B cell (primary cell): ENCODE results near the gene DCDC1. TPM values are rescaled to one million over a fixed set of nuclear protein-coding genes. Genes with fewer than 3 reads are reported as not detected.

Experiments
- ATAC-seq: fragments of 200-7000 bp; cut with Tn5 transposase; one replicate; pipeline ENCODE4 v1.10.0; 2021; ENCODE audit warnings: low read depth, mild to moderate bottlenecking, moderate number of reproducible peaks, moderate library complexity
- CTCF ChIA-PET: fragments of 350-600 bp; sonication (Branson Sonifier 250); formaldehyde crosslinking; loops from one replicate; lab custom pipeline; 2021; ENCODE audit warnings: antibody characterized with exemption, inconsistent platforms; lab: Charles Lee
- POLR2A ChIA-PET: fragments of 350-600 bp; sonication (Branson Sonifier 250); formaldehyde crosslinking; loops from one replicate; lab custom pipeline; 2021; ENCODE audit warnings: antibody characterized with exemption; lab: Charles Lee
- DNase-seq: peaks from one replicate; pipeline ENCODE4 v3.0.0; 2013
- H2AFZ ChIP-seq: 2 replicates; pipeline ENCODE4 v1.6.1; 2012; ENCODE audit warnings: mild to moderate bottlenecking, low read depth, low read length; ENCODE audit not compliant: insufficient read depth, poor library complexity, severe bottlenecking
- H3K27ac ChIP-seq, 2 donors: 1 replicate in 1 of 2; 2 replicates in 1 of 2; pipeline ENCODE4 v1.5.1; 2012 to 2013; ENCODE audit warnings: low read length in 2 of 2, mild to moderate bottlenecking in 2 of 2, moderate library complexity in 1 of 2
- H3K27me3 ChIP-seq, 4 experiments: fragments of 200-600 bp in 1 of 4; sonication (generic) in 1 of 4; replicated peaks in 1 of 4; 1 replicate in 2 of 4; 2 replicates in 2 of 4; pipeline versions ENCODE4 v1.6.1 to v1.7.0; 2013 to 2016; ENCODE audit warnings: low read length in 3 of 4, mild to moderate bottlenecking in 2 of 4, mixed read lengths in 1 of 4, moderate library complexity in 1 of 4; ENCODE audit not compliant: insufficient read depth in 4 of 4, control insufficient read depth in 3 of 4; ENCODE audit errors: control extremely low read depth in 1 of 4
- H3K36me3 ChIP-seq, 2 experiments: replicated peaks in 1 of 2; 1 replicate in 1 of 2; 2 replicates in 1 of 2; pipeline versions ENCODE4 v1.6.1 to v1.7.1; 2013; ENCODE audit warnings: low read length in 1 of 2; ENCODE audit not compliant: insufficient read depth in 2 of 2, control insufficient read depth in 1 of 2; ENCODE audit errors: control extremely low read depth in 1 of 2, extremely low read depth in 1 of 2
- H3K4me1 ChIP-seq, 2 donors: fragments of 200-600 bp in 1 of 2; sonication (generic) in 1 of 2; 1 replicate in 1 of 2; 2 replicates in 1 of 2; pipeline versions ENCODE4 v1.5.1 to v1.6.1; 2013 to 2017; ENCODE audit warnings: low read length in 2 of 2; ENCODE audit not compliant: control insufficient read depth in 2 of 2, insufficient read depth in 2 of 2
- H3K4me2 ChIP-seq: replicated peaks from 2 replicates; pipeline ENCODE3; 2012; ENCODE audit warnings: mild to moderate bottlenecking, low read depth, low read length; ENCODE audit not compliant: poor library complexity, severe bottlenecking
- H3K4me3 ChIP-seq, 5 experiments: fragments of 200-600 bp in 1 of 5; sonication (generic) in 1 of 5; 1 replicate in 3 of 5; 2 replicates in 2 of 5; pipeline versions ENCODE4 v1.5.1 to v1.7.0; 2011 to 2016; ENCODE audit warnings: low read length in 4 of 5, mild to moderate bottlenecking in 4 of 5, low read depth in 2 of 5, control low read depth in 1 of 5, moderate library complexity in 1 of 5; ENCODE audit not compliant: insufficient read depth in 1 of 5; ENCODE audit errors: control extremely low read depth in 1 of 5, extremely low read depth in 1 of 5
- H3K79me2 ChIP-seq: fragments of 200-600 bp; sonication (generic); one replicate; pipeline ENCODE4 v1.6.0; 2016; ENCODE audit warnings: low read length; ENCODE audit not compliant: control insufficient read depth, insufficient read depth
- H3K9ac ChIP-seq: fragments of 200-600 bp; sonication (generic); 2 replicates; pipeline ENCODE4 v1.6.1; 2017; ENCODE audit warnings: mild to moderate bottlenecking, low read length, moderate library complexity
- H3K9me3 ChIP-seq, 3 donors: one replicate each; pipeline versions ENCODE4 v1.6.1 to v1.7.1; 2013; ENCODE audit warnings: low read length in 2 of 3; ENCODE audit not compliant: control insufficient read depth in 2 of 3, insufficient read depth in 1 of 3; ENCODE audit errors: control extremely low read depth in 1 of 3
- H4K20me1 ChIP-seq: 2 replicates; pipeline ENCODE4 v1.6.0; 2012; ENCODE audit warnings: mild to moderate bottlenecking, low read length; ENCODE audit not compliant: insufficient read depth, control insufficient read depth, poor library complexity, severe bottlenecking
- H3K27ac Mint-ChIP-seq: one replicate; pipeline ENCODE4 v1.8.0; 2021; ENCODE audit warnings: mixed read lengths
- H3K27me3 Mint-ChIP-seq: one replicate; pipeline ENCODE4 v1.8.0; 2021; ENCODE audit warnings: mixed read lengths
- H3K4me1 Mint-ChIP-seq: one replicate; pipeline ENCODE4 v1.8.0; 2021; ENCODE audit warnings: mixed read lengths
- H3K4me3 Mint-ChIP-seq: one replicate; pipeline ENCODE4 v1.8.0; 2021; ENCODE audit warnings: mixed read lengths
- H3K9me3 Mint-ChIP-seq: one replicate; pipeline ENCODE4 v1.8.0; 2022; ENCODE audit warnings: mixed read lengths; ENCODE audit not compliant: insufficient read depth
- EZH2 ChIP-seq: IDR thresholded peaks from 2 replicates; pipeline ENCODE4 v1.6.1; 2012; ENCODE audit warnings: borderline replicate concordance, low read depth, mild to moderate bottlenecking, moderate library complexity, low read length; ENCODE audit not compliant: insufficient read depth, poor library complexity, severe bottlenecking
- WGBS: methylation state at CpG from one replicate; pipeline ENCODE4 v1.1.5; 2013; ENCODE audit warnings: missing lambda C conversion rate; ENCODE audit not compliant: insufficient coverage; 5-methylcytosine and 5-hydroxymethylcytosine counted together
- intact Hi-C: fragments of 100-400 bp; cut with micrococcal nuclease; formaldehyde crosslinking; loops from one replicate; pipeline ENCODE4 v1.10.0; 2022
- polyA plus RNA-seq: library from polyadenylated mRNA; depleted of rRNA; stranded (reverse); fragments of >200 nt; gene quantifications from 2 replicates; pipeline ENCODE4 v1.2.3, GENCODE V29; 2012
- total RNA-seq, 2 donors: library from RNA; stranded (reverse); fragments of 120-200 nt in 1 of 2; gene quantifications; 1 replicate in 1 of 2; 2 replicates in 1 of 2; pipeline versions ENCODE4 v1.2.3 to v1.2.4, GENCODE V29; 2013 to 2022
- TF ChIP-seq, protein P1 (sequence below): fragments of 200-600 bp; IDR thresholded peaks from one replicate; pipeline ENCODE4 v1.8.0; 2022; ENCODE audit warnings: antibody characterized with exemption, mild to moderate bottlenecking

The DCDC1 gene
- total and polyA plus RNA-seq, 2 donors (not counting 1 experiment from before 2014, with no cell fraction given) = not detected

DNA sequence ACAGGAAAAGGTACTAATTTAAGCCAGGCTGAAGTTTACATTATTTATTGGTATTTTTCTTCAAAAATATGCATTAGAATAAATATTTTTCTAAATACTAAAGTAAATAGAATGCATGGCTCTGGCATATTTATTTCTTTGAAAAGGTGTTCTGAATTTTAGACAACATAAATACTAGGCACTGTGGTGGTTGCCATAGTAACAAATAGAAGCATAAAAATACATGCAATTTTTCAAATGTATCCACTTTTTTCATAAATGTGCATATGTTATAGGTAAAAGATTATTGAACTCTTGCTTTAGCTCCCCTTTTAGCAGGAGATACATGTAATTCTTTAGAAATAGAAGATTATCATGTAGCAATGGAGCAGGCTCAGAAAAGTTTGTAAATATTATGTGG is 18.4 kb downstream of the DCDC1 start:
- ChIA-PET CTCF (no interaction called here), POLR2A (no interaction called here)
- no peak overlapping the region for H3K4me2 ChIP-seq
- H3K27me3 ChIP-seq = peaks cover 0 to 11% (median 1%) of the 10 kb centered on the region in 4 experiments
- no peak overlapping the region for H3K27ac Mint-ChIP-seq
- no peaks in the 10 kb centered on the region for H3K9me3 Mint-ChIP-seq
- H3K27me3 Mint-ChIP-seq = peaks cover 32% of the 10 kb centered on the region
- DNase-seq (no peak), ATAC-seq (no peak)
- H3K36me3 ChIP-seq = no peaks in the 10 kb centered on the region
- H3K9me3 ChIP-seq = no peaks in the 10 kb centered on the region
- H3K79me2 ChIP-seq = no peaks in the 10 kb centered on the region
- H3K4me3 Mint-ChIP-seq = no peak overlapping the region
- no peak overlapping the region for H3K27ac ChIP-seq
- no peak overlapping the region for H2AFZ ChIP-seq
- H3K9ac ChIP-seq = no peak overlapping the region
- intact Hi-C loops = no loop called here
- TF ChIP-seq, protein P1, sequence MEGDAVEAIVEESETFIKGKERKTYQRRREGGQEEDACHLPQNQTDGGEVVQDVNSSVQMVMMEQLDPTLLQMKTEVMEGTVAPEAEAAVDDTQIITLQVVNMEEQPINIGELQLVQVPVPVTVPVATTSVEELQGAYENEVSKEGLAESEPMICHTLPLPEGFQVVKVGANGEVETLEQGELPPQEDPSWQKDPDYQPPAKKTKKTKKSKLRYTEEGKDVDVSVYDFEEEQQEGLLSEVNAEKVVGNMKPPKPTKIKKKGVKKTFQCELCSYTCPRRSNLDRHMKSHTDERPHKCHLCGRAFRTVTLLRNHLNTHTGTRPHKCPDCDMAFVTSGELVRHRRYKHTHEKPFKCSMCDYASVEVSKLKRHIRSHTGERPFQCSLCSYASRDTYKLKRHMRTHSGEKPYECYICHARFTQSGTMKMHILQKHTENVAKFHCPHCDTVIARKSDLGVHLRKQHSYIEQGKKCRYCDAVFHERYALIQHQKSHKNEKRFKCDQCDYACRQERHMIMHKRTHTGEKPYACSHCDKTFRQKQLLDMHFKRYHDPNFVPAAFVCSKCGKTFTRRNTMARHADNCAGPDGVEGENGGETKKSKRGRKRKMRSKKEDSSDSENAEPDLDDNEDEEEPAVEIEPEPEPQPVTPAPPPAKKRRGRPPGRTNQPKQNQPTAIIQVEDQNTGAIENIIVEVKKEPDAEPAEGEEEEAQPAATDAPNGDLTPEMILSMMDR = no peak
- TF ChIP-seq EZH2 = no peak
- H3K4me3 ChIP-seq = no peak overlapping the region
- H3K4me1 ChIP-seq = no peaks in the 10 kb centered on the region
- H4K20me1 ChIP-seq = no peaks in the 10 kb centered on the region
- H3K4me1 Mint-ChIP-seq = no peaks in the 10 kb centered on the region

DNA sequence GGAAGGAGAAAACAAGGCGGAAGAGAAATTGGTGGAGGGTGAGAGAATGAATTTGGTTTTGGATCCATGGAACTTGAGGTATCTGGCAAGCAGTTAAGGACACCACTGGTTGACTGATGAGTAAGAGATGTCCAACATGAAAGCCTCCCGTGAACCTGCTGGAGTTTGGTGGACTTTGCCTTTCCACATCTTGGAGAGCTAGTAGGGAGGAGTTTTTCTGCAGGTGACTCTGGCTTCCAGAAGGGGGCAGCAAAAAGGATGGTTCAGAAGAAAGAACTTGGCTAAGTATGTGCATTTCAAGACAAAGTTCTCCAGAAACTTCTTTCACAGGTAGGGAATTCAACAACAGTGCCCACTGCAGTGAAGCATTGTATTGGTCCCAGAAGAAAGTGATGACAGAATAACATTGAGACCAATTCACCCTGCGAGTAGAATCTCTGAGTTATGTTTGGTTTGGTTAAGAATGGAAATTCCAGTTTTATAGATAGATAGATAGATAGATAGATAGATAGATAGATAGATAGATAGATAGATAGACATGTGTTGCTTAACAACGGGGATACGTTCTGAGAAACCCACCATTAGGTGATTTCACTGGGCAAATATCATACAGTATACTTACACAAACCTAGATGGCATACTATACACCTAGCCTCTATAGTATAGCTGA is 28.5 kb downstream of the DCDC1 start:
- Mint-ChIP-seq H3K9me3 (no peaks in the 10 kb centered on the region), H3K27ac (no peak overlapping the region), H3K27me3 (peaks cover 16% of the 10 kb centered on the region), H3K4me1 (no peaks in the 10 kb centered on the region), H3K4me3 (no peak overlapping the region)
- Histone ChIP-seq H3K9me3 (no peaks in the 10 kb centered on the region), H3K4me2 (no peak overlapping the region), H3K4me3 (no peak overlapping the region), H3K79me2 (no peaks in the 10 kb centered on the region), H2AFZ (no peak overlapping the region), H3K27me3 (peaks cover 0 to 3% (median 0%) of the 10 kb centered on the region in 4 experiments), H3K36me3 (no peaks in the 10 kb centered on the region), H3K9ac (no peak overlapping the region), H3K4me1 (no peaks in the 10 kb centered on the region), H4K20me1 (no peaks in the 10 kb centered on the region), H3K27ac (no peak overlapping the region)
- intact Hi-C loops = no loop called here
- CTCF ChIA-PET = interaction anchor here (1.2 to 1.3 kb wide), 2 partner anchors 24 to 836 kb away, joined by 3 read pairs; no protein-coding TSS in a partner anchor
- TF ChIP-seq, protein P1 = peak; percentile 19
- TF ChIP-seq EZH2 = no peak
- 78% methylated on average over 2 of the region's 5 CpGs for WGBS
- DNase-seq (peak; percentile 9), ATAC-seq (no peak)
- POLR2A ChIA-PET = no interaction called here
